ENCODE measurements around the gene BUD31.
"Not testable (repeated sequence)": the region's sequence is repeated elsewhere in the genome, so short reads cannot be mapped to it uniquely, and the experiment has no call there.

Gene BUD31

GRCh38 chr7:99380032-99380822, 28.5 kb upstream of the BUD31 start:
- in situ Hi-C loops (cut with MboI; ENCODE audit: low sequenced_read_pairs): no loop called here

GRCh38 chr7:99380823-99381663, 27.7 kb upstream of the BUD31 start:
- in situ Hi-C loops (cut with MboI; ENCODE audit: low sequenced_read_pairs): no loop called here

GRCh38 chr7:99381664-99382075, 27.1 kb upstream of the BUD31 start:
- in situ Hi-C loops (cut with MboI; ENCODE audit: low sequenced_read_pairs): no loop called here

GRCh38 chr7:99383203-99383602, 25.6 kb upstream of the BUD31 start:
- in situ Hi-C loops (cut with MboI; ENCODE audit: low sequenced_read_pairs): no loop called here

- in situ Hi-C loops (cut with MboI; ENCODE audit: low sequenced_read_pairs): no loop called here
These were observed 24.9 kb upstream of the BUD31 start for GRCh38 chr7:99383791-99384370.

GRCh38 chr7:99384523-99384922, 24.2 kb upstream of the BUD31 start:
- in situ Hi-C loops (cut with MboI; ENCODE audit: low sequenced_read_pairs): no loop called here

GRCh38 chr7:99385564-99385963, 23.2 kb upstream of the BUD31 start:
- in situ Hi-C loops (cut with MboI; ENCODE audit: low sequenced_read_pairs): no loop called here

GRCh38 chr7:99386584-99387238, 22.1 kb upstream of the BUD31 start:
- in situ Hi-C loops (cut with MboI; ENCODE audit: low sequenced_read_pairs): no loop called here

- in situ Hi-C loops (cut with MboI; ENCODE audit: low sequenced_read_pairs): not testable (repeated sequence)
These were observed 21.5 kb upstream of the BUD31 start for GRCh38 chr7:99387239-99387635.

GRCh38 chr7:99387912-99388311, 20.9 kb upstream of the BUD31 start:
- in situ Hi-C loops (cut with MboI; ENCODE audit: low sequenced_read_pairs): no loop called here

GRCh38 chr7:99389772-99390171, 19.0 kb upstream of the BUD31 start:
- in situ Hi-C loops (cut with MboI; ENCODE audit: low sequenced_read_pairs): no loop called here

GRCh38 chr7:99390941-99391602, 17.7 kb upstream of the BUD31 start:
- in situ Hi-C loops (cut with MboI; ENCODE audit: low sequenced_read_pairs): no loop called here

- in situ Hi-C loops (cut with MboI; ENCODE audit: low sequenced_read_pairs): no loop called here
These were observed 16.7 kb upstream of the BUD31 start for GRCh38 chr7:99392046-99392445.

GRCh38 chr7:99392659-99393354, 16.0 kb upstream of the BUD31 start:
- in situ Hi-C loops (cut with MboI; ENCODE audit: low sequenced_read_pairs): no loop called here

- in situ Hi-C loops (cut with MboI; ENCODE audit: low sequenced_read_pairs): no loop called here
These were observed 15.2 kb upstream of the BUD31 start for GRCh38 chr7:99393355-99394187.

GRCh38 chr7:99394188-99394502, 14.6 kb upstream of the BUD31 start:
- in situ Hi-C loops (cut with MboI; ENCODE audit: low sequenced_read_pairs): no loop called here

GRCh38 chr7:99395616-99396327, 13.0 kb upstream of the BUD31 start:
- in situ Hi-C loops (cut with MboI; ENCODE audit: low sequenced_read_pairs): no loop called here

GRCh38 chr7:99396418-99397296, 12.1 kb upstream of the BUD31 start:
- in situ Hi-C loops (cut with MboI; ENCODE audit: low sequenced_read_pairs): no loop called here
